Measurements from ENCODE around the gene MALSU1. TPM values are rescaled to one million over a fixed set of nuclear protein-coding genes. Genes with fewer than 3 reads are reported as not detected.

MALSU1 gene
- total RNA-seq, 1 experiment from 2014 or later, result 92.1 TPM

DNA sequence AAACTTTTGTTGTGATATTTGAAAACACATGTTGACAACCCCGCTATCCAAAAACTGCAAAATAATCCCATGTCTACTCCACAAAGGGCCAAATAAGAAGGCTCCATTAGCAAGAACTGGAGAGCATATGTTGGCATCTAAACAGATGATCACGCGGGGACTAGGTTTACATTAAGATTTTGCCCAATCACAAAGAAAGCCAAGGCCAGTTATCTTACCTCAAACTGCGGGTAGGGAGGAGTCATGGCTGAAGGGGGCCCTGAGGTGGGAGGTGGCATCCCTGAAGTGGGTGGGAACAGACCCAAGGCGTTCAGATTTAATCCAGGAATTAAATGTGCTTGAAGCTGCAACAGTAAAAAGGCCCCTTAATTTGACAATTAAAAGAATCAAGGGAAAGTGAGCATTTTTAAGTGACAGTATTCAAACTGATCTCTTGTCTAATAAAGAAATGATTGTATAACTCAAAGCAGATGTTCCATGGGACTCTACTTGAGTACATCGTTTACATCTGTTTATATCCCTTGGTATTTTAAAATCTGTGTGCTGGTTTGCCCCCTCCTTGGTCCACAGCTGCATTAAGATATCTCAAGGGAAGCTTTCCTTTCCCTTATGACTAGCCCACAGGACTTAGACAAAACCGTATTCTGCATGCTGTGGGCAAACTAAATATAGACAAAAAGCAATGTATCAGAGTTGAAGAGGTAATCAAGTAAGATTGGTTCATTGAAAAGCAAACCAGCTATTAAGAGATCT, 42.9 kb downstream of the MALSU1 start:
- peak overlapping the region; percentile 32 for H3K27ac ChIP-seq (ENCODE audit: low read depth, low read length, poor library complexity, severe bottlenecking)
- ChIA-PET CTCF (no interaction called here), POLR2A (ENCODE audit: low non-redundant PET) (no interaction called here)
- no peaks in the 10 kb centered on the region for H3K27me3 ChIP-seq (replicated peaks; ENCODE audit: insufficient read depth, low read depth, low read length, poor library complexity)
- peaks cover 37% of the 10 kb centered on the region for H3K4me1 ChIP-seq (ENCODE audit: insufficient read depth, low read length, poor library complexity, severe bottlenecking)
- peaks cover 9% of the 10 kb centered on the region for H3K9me3 ChIP-seq (ENCODE audit: low read depth, low read length, poor library complexity, severe bottlenecking)
- intact Hi-C loops (cut with micrococcal nuclease; ENCODE audit: unreplicated experiment), result no loop called here
- BruUV-seq (replicated peaks), result no TSS peak
- peak; percentile 62 for DNase-seq (ENCODE audit: low spot score)
- no peak overlapping the region for H3K4me3 ChIP-seq (ENCODE audit: low read depth, low read length, poor library complexity, severe bottlenecking)
- H3K36me3 ChIP-seq (ENCODE audit: insufficient read depth, low read length, poor library complexity, severe bottlenecking), result peaks cover 70% of the 10 kb centered on the region
- no peak for TF ChIP-seq EZH2 (IDR thresholded peaks at IDR 0.05; ENCODE audit: borderline replicate concordance, low read depth, low read length, poor library complexity, severe bottlenecking)
- TF ChIP-seq, protein P1, sequence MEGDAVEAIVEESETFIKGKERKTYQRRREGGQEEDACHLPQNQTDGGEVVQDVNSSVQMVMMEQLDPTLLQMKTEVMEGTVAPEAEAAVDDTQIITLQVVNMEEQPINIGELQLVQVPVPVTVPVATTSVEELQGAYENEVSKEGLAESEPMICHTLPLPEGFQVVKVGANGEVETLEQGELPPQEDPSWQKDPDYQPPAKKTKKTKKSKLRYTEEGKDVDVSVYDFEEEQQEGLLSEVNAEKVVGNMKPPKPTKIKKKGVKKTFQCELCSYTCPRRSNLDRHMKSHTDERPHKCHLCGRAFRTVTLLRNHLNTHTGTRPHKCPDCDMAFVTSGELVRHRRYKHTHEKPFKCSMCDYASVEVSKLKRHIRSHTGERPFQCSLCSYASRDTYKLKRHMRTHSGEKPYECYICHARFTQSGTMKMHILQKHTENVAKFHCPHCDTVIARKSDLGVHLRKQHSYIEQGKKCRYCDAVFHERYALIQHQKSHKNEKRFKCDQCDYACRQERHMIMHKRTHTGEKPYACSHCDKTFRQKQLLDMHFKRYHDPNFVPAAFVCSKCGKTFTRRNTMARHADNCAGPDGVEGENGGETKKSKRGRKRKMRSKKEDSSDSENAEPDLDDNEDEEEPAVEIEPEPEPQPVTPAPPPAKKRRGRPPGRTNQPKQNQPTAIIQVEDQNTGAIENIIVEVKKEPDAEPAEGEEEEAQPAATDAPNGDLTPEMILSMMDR (conservative IDR thresholded peaks at IDR 0.05; ENCODE audit: low read depth, low read length), result no peak

DNA sequence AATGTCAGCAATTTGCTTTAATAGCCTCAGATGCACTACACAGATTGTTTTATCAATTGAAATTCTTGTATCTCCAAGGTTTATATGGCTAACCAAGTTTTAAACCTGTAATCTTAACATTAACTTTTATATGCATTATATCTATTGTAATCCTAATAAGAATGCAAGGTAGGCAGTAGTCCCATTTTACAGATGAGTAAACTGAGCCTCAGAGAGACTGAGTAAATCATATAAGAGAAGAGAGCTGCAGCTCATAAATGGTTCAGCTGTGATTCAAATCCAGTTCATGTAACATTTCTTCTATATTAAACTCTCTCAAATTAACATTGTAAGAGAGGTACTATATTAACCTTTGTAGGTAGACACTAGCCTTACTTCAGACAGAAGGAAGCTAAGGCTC, 44.0 kb downstream of the MALSU1 start:
- POLR2A ChIA-PET (ENCODE audit: low non-redundant PET), result no interaction called here
- Histone ChIP-seq H3K4me1 (ENCODE audit: insufficient read depth, low read length, poor library complexity, severe bottlenecking) (peaks cover 48% of the 10 kb centered on the region), H3K27me3 (replicated peaks; ENCODE audit: insufficient read depth, low read depth, low read length, poor library complexity) (no peaks in the 10 kb centered on the region), H3K27ac (ENCODE audit: low read depth, low read length, poor library complexity, severe bottlenecking) (peak overlapping the region; percentile 43), H3K4me3 (ENCODE audit: low read depth, low read length, poor library complexity, severe bottlenecking) (no peak overlapping the region), H3K36me3 (ENCODE audit: insufficient read depth, low read length, poor library complexity, severe bottlenecking) (peaks cover 59% of the 10 kb centered on the region), H3K9me3 (ENCODE audit: low read depth, low read length, poor library complexity, severe bottlenecking) (no peaks in the 10 kb centered on the region)
- BruUV-seq (replicated peaks), result no TSS peak
- intact Hi-C loops (cut with micrococcal nuclease; ENCODE audit: unreplicated experiment), result no loop called here
- CTCF ChIA-PET, result no interaction called here
- DNase-seq (ENCODE audit: low spot score), result no peak
- TF ChIP-seq, protein P1 (conservative IDR thresholded peaks at IDR 0.05; ENCODE audit: low read depth, low read length), result no peak
- TF ChIP-seq EZH2 (IDR thresholded peaks at IDR 0.05; ENCODE audit: borderline replicate concordance, low read depth, low read length, poor library complexity, severe bottlenecking), result no peak

DNA sequence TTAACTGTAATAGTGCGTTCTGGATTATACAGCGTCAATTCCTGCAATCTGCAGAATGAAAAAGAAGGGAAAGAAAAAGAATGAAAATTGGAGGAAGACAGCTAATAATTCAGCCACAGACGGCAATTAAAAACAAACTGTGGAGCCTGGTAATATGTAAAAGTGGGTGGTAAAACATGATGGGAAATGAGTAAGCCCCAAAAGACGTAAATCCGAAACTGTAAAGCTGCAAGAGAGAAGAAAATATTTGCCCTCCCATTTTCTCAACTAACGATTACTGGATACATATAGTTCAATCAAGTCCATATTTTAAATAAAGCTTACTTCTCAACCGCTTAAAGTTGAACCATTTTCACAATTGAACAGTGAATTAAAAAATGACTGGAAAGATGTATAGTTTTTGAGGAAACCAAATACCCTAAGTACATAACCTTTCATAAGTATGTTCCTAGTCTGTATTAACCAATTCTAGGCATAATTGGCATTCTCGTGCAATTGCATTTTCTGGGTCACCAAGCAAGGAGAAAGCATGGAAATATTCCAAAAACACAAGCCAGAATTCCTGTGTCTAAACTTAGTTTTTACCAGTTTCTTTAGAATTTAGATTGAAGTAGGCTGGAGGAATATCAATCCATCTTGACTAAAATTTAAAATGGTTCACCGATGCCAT, 44.8 kb downstream of the MALSU1 start:
- peak; percentile 30 for DNase-seq (ENCODE audit: low spot score)
- Histone ChIP-seq H3K9me3 (ENCODE audit: low read depth, low read length, poor library complexity, severe bottlenecking) (no peaks in the 10 kb centered on the region), H3K27ac (ENCODE audit: low read depth, low read length, poor library complexity, severe bottlenecking) (peak overlapping the region; percentile 43), H3K36me3 (ENCODE audit: insufficient read depth, low read length, poor library complexity, severe bottlenecking) (peaks cover 51% of the 10 kb centered on the region), H3K4me1 (ENCODE audit: insufficient read depth, low read length, poor library complexity, severe bottlenecking) (peaks cover 56% of the 10 kb centered on the region), H3K27me3 (replicated peaks; ENCODE audit: insufficient read depth, low read depth, low read length, poor library complexity) (no peaks in the 10 kb centered on the region), H3K4me3 (ENCODE audit: low read depth, low read length, poor library complexity, severe bottlenecking) (no peak overlapping the region)
- POLR2A ChIA-PET (ENCODE audit: low non-redundant PET), result no interaction called here
- no TSS peak for BruUV-seq (replicated peaks)
- intact Hi-C loops (cut with micrococcal nuclease; ENCODE audit: unreplicated experiment), result no loop called here
- no peak for TF ChIP-seq EZH2 (IDR thresholded peaks at IDR 0.05; ENCODE audit: borderline replicate concordance, low read depth, low read length, poor library complexity, severe bottlenecking)
- TF ChIP-seq, protein P1 (conservative IDR thresholded peaks at IDR 0.05; ENCODE audit: low read depth, low read length), result no peak
- CTCF ChIA-PET, result no interaction called here

Data from A673 (cell line).